MM.1S (cell line): ENCODE measurements around the gene PRKCD.

ENCODE experiments used
- DNase-seq: peaks from one replicate; pipeline ENCODE4 v3.0.0-alpha.2; 2015
- H2AFZ ChIP-seq: fragments of 300-600 bp; sonication (generic); 2 replicates; pipeline ENCODE4 v1.6.0; 2016; ENCODE audit warnings: antibody characterized with exemption, low read length
- H3F3A ChIP-seq: fragments of 300-600 bp; sonication (generic); 2 replicates; pipeline ENCODE4 v1.6.1; 2016; ENCODE audit warnings: mild to moderate bottlenecking, antibody characterized with exemption, low read length, moderate library complexity, mixed read lengths; ENCODE audit not compliant: insufficient read depth
- H3K27ac ChIP-seq: fragments of 300-600 bp; sonication (generic); 2 replicates; pipeline ENCODE4 v1.5.1; 2016; ENCODE audit warnings: mild to moderate bottlenecking, low read length
- H3K27me3 ChIP-seq: fragments of 300-600 bp; sonication (generic); replicated peaks from 2 replicates; pipeline ENCODE4 v1.6.0; 2016; ENCODE audit warnings: low read length; ENCODE audit not compliant: insufficient read depth
- H3K36me3 ChIP-seq: fragments of 300-600 bp; sonication (generic); replicated peaks from 2 replicates; pipeline ENCODE4 v1.6.1; 2016; ENCODE audit warnings: mild to moderate bottlenecking, low read length, mixed read lengths; ENCODE audit not compliant: insufficient read depth
- H3K4me1 ChIP-seq: fragments of 300-600 bp; sonication (generic); 2 replicates; pipeline ENCODE4 v1.6.1; 2016; ENCODE audit warnings: low read length, mixed read lengths
- H3K4me2 ChIP-seq: fragments of 300-600 bp; sonication (generic); 2 replicates; pipeline ENCODE4 v1.6.0; 2016; ENCODE audit warnings: low read depth, low read length
- H3K4me3 ChIP-seq: fragments of 300-600 bp; sonication (generic); 2 replicates; pipeline ENCODE4 v1.5.1; 2016; ENCODE audit warnings: low read length, mixed read lengths
- H3K79me2 ChIP-seq: fragments of 300-600 bp; sonication (generic); 2 replicates; pipeline ENCODE4 v1.6.1; 2016; ENCODE audit warnings: mixed run types, low read length, mixed read lengths
- H3K9ac ChIP-seq: fragments of 300-600 bp; sonication (generic); 2 replicates; pipeline ENCODE4 v1.6.1; 2016; ENCODE audit warnings: low read length, mixed read lengths
- H3K9me2 ChIP-seq: fragments of 300-600 bp; sonication (generic); replicated peaks from 2 replicates; pipeline ENCODE4 v1.6.1; 2016; ENCODE audit warnings: mild to moderate bottlenecking, low read length, mixed read lengths; ENCODE audit not compliant: insufficient read depth
- H3K9me3 ChIP-seq: fragments of 300-600 bp; sonication (generic); replicated peaks from 2 replicates; pipeline ENCODE4 v1.6.1; 2016; ENCODE audit warnings: mild to moderate bottlenecking, low read length, mixed read lengths; ENCODE audit not compliant: insufficient read depth
- H4K20me1 ChIP-seq: fragments of 300-600 bp; sonication (generic); 2 replicates; pipeline ENCODE4 v1.6.1; 2016; ENCODE audit warnings: mild to moderate bottlenecking, low read length, moderate library complexity, mixed read lengths; ENCODE audit not compliant: insufficient read depth
- EZH2 ChIP-seq: fragments of 300-600 bp; sonication (generic); optimal IDR thresholded peaks from 2 replicates; pipeline ENCODE3; 2017; ENCODE audit warnings: low read depth, mild to moderate bottlenecking, antibody characterized with exemption, low read length, mixed read lengths
- EZH2phosphoT487 ChIP-seq: fragments of 300-600 bp; sonication (generic); IDR thresholded peaks from 2 replicates; pipeline ENCODE4 v1.6.1; 2018; ENCODE audit warnings: antibody characterized with exemption, low read length
- TF ChIP-seq, protein P1 (sequence below): fragments of 300-600 bp; sonication (generic); IDR thresholded peaks from 2 replicates; pipeline ENCODE4 v1.5.1; 2016; ENCODE audit warnings: antibody characterized with exemption, low read length, mixed read lengths

PRKCD gene

DNA sequence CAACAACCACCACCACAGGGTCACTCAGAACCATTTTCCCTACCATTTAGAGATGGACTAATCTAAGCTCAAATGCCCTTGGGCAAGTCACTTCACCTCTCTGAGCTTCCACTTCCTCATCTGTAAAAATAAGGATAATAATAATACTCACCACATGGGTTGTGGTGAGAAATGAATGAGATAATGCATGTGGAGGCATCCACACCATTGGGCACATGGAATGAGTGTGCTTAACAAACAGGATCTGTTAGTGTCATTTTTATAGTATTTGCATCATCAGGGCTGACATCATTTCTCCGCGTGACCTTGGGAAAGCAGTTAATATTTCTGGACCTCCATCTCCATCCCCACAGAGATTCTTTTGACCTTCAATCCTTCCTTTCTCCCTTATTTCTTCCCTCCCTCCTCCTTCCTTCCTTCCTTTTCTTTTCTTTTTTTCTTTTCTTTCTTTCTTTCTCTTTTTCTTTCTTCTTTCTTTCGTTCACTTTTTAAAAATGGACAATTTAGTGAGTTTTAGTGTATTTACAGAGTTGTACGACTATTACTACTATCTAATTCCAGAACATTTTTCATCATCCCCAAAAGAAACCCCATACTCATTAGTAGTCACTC, 23.1 kb upstream of the PRKCD start:
- Histone ChIP-seq H3F3A (no peaks in the 10 kb centered on the region), H3K4me3 (no peak overlapping the region), H3K4me2 (no peak overlapping the region), H2AFZ (no peak overlapping the region), H3K4me1 (no peaks in the 10 kb centered on the region), H3K79me2 (no peaks in the 10 kb centered on the region), H3K27me3 (no peaks in the 10 kb centered on the region), H3K9me3 (no peaks in the 10 kb centered on the region), H3K36me3 (no peaks in the 10 kb centered on the region), H3K27ac (no peak overlapping the region), H3K9ac (no peak overlapping the region), H4K20me1 (no peaks in the 10 kb centered on the region), H3K9me2 (no peaks in the 10 kb centered on the region)
- no peak for DNase-seq
- TF ChIP-seq, protein P1, sequence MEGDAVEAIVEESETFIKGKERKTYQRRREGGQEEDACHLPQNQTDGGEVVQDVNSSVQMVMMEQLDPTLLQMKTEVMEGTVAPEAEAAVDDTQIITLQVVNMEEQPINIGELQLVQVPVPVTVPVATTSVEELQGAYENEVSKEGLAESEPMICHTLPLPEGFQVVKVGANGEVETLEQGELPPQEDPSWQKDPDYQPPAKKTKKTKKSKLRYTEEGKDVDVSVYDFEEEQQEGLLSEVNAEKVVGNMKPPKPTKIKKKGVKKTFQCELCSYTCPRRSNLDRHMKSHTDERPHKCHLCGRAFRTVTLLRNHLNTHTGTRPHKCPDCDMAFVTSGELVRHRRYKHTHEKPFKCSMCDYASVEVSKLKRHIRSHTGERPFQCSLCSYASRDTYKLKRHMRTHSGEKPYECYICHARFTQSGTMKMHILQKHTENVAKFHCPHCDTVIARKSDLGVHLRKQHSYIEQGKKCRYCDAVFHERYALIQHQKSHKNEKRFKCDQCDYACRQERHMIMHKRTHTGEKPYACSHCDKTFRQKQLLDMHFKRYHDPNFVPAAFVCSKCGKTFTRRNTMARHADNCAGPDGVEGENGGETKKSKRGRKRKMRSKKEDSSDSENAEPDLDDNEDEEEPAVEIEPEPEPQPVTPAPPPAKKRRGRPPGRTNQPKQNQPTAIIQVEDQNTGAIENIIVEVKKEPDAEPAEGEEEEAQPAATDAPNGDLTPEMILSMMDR, result no peak
- no peak for TF ChIP-seq EZH2phosphoT487
- no peak for TF ChIP-seq EZH2

DNA sequence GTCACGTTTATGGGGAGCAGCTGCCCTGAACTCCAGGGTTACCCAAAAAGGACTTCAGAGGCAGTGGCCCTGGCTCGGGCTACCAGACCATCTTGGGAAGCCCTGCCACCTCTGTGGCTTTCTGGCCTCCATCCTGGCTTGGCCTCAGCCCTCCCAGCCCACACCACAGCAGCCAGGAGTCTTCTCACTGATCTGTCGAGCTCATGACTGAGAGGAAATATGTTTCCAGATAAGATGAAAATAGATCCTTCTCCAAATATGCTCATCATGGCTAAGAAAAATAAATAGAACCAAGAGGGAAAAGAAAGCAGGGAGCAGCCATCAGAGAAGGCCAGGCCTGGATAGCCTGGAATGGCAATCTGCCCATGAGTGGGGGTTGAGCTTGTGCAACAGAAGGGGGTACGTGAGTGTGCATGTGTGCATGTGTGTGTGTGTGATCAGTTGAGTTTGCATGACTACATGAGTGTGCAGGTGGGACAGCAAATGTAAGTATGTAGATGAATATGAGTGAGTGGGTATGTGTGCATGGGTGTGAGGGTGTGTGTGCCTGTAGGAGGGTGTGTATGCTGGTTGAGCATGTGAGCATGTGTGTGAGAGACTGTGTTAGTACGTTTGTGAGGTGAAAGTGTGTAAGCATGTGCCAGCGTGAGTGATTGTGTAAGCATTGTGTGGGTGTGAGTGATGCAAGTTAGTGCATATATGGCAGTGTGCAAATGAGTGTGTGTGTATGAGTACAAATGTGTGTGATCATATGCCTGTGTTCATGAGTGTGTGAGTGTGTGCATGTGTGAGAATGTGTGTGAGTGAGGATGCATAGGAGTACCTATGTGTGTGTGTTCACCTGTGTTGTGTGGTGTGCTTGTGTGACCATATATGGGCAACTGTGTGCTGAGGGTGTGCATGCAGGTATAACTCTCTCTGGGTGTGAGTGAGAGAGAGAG, 20.8 kb upstream of the PRKCD start:
- Histone ChIP-seq H3K27ac (no peak overlapping the region), H3K4me1 (no peaks in the 10 kb centered on the region), H3K79me2 (no peaks in the 10 kb centered on the region), H3K9me2 (no peaks in the 10 kb centered on the region), H4K20me1 (no peaks in the 10 kb centered on the region), H3K9ac (no peak overlapping the region), H3K4me2 (no peak overlapping the region), H3K27me3 (no peaks in the 10 kb centered on the region), H2AFZ (no peak overlapping the region), H3K9me3 (no peaks in the 10 kb centered on the region), H3K36me3 (no peaks in the 10 kb centered on the region), H3K4me3 (no peak overlapping the region), H3F3A (no peaks in the 10 kb centered on the region)
- TF ChIP-seq EZH2, result no peak
- no peak for TF ChIP-seq EZH2phosphoT487
- TF ChIP-seq, protein P1, result no peak
- DNase-seq, result no peak

DNA sequence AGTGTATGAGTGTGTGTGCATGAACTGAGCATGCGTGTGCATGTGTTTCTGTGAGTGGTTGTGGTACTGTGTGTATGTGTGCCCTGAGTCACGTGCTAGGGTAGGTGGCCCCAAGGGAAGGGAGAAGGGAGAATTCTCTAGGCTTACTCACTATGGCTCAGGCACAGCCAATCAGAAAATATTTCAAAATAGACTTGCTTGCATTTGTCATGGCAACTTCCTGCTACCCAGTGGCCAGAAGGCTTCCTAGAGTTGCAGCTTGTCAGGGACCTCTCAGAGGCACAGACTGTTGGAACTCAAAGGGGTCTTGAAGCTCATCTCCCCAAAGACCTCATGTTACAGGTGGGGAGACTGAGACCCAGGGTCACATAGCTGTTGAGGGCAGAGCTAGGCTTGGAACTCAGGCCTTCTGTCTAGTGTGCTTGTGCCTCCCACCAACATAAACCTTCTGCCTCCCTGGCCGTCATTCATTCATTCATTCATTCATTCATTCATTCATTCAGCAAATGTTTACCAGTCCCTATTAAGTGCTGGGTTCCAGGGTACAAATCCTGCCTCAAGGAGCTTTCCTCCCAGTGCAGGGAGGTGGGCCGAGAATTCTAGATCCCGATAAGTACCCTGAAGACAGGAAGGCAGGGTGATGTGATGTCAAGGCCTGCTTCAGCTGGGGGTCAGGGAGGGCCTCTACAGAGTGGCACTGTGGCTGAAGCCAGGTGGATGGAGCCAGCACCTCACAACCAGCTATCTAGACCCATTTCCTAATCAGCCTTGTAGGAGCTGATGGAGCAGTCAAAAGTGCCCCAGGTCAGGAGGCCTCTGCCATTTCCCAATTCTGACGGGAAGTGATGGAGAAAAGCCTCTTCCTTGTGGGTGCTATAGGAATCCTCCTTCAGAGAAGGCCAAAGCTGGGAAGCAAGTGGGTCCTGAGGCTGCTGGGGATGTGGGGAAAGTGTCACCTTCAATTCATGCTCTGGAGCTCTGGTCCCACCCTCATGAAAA, 19.9 kb upstream of the PRKCD start:
- Histone ChIP-seq H3K9ac (no peak overlapping the region), H3K4me2 (no peak overlapping the region), H3K9me2 (no peaks in the 10 kb centered on the region), H3K79me2 (no peaks in the 10 kb centered on the region), H3K27me3 (no peaks in the 10 kb centered on the region), H3F3A (no peaks in the 10 kb centered on the region), H3K4me3 (no peak overlapping the region), H4K20me1 (no peaks in the 10 kb centered on the region), H3K4me1 (no peaks in the 10 kb centered on the region), H3K36me3 (no peaks in the 10 kb centered on the region), H2AFZ (no peak overlapping the region), H3K9me3 (no peaks in the 10 kb centered on the region), H3K27ac (no peak overlapping the region)
- DNase-seq, result no peak
- no peak for TF ChIP-seq EZH2
- TF ChIP-seq EZH2phosphoT487, result no peak
- TF ChIP-seq, protein P1, result no peak
